HG02763 (cell line): ENCODE measurements around the gene FTL.
"Not testable (repeated sequence)": the region's sequence is repeated elsewhere in the genome, so short reads cannot be mapped to it uniquely, and the experiment has no call there.

Experiments
- ATAC-seq: cut with Tn5 transposase; IDR thresholded peaks from one replicate; pipeline ENCODE4 v1.9.1; 2021; ENCODE audit warnings: mild to moderate bottlenecking, moderate library complexity; ENCODE audit not compliant: unreplicated experiment

The FTL gene

DNA sequence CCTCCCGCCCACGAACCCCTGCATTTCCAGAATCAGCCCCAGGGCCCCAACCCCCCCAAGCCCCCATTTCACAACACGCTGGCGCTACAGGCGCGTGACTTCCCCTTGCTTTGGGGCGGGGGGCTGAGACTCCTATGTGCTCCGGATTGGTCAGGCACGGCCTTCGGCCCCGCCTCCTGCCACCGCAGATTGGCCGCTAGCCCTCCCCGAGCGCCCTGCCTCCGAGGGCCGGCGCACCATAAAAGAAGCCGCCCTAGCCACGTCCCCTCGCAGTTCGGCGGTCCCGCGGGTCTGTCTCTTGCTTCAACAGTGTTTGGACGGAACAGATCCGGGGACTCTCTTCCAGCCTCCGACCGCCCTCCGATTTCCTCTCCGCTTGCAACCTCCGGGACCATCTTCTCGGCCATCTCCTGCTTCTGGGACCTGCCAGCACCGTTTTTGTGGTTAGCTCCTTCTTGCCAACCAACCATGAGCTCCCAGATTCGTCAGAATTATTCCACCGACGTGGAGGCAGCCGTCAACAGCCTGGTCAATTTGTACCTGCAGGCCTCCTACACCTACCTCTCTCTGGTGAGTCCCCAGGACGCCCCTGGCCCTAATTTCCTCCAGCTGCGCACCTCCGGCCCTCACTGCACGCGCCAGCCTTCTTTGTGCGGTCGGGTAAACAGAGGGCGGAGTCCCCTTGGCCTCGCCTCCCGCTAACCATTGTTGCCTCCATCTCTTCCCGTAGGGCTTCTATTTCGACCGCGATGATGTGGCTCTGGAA, at the start of gene FTL:
Gene FTL (plus strand): TSS at position 270 of the 766 bp plus-strand sequence. CDS start 199 bp downstream, at position 469.
- peak; percentile 59 for ATAC-seq

DNA sequence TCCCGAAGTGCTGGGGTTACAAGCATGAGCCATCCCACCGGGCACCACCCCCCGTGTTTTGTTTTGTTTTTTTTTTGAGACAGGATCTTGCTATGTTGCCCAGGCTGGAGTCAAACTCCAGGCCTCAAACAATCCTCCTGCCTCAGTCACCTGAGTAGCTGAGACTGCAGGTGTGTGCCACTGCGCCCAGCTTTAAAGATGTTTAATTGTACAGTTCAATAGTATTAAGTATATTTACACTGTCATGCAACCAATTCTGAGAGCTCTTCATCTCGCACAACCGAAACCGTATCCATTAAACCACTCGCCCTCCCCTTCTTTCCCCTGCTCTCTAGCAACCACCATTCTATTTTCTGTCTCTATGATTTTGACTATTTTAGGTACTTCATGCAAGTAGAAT, 49.4 kb upstream of the FTL start:
- no peak for ATAC-seq

DNA sequence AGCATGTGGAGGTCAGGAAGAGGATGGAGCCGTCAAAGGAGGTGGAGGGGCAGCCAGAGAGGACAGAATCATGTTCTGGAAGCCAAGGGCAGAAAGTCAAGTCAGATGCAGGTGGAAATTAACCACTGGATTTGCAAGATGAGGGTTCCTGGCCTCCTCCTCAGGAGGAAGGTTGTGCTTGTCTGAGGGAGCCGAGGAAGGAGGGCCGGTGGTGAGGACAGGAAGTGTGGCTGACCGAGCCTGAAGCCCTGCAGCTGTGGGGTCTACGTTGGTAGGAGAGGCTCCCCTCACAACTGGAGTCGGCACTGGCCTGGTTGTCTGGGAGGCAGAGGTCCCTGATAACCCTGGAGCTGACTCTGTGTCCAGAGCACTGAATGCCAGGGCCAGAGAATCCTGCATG, 47.0 kb upstream of the FTL start:
- ATAC-seq = no peak

DNA sequence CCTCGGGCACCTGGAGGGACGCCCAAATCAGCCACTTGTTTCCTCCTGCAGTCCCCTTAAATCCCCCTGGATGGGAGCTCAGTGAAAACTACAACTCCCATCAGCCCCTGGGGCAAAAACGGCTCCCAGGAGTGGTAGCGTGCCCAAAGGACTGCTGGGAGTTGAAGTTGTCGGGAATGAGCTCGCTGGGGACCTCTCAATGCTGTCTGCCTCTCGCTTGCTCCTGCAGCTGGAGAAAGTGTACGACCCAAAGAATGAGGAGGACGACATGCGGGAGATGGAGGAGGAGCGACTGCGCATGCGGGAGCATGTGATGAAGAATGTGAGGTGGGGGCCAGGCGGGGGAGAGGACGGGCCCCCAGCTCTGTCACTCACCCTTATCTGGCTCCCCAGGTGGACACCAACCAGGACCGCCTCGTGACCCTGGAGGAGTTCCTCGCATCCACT, 46.3 kb upstream of the FTL start:
- no peak for ATAC-seq

DNA sequence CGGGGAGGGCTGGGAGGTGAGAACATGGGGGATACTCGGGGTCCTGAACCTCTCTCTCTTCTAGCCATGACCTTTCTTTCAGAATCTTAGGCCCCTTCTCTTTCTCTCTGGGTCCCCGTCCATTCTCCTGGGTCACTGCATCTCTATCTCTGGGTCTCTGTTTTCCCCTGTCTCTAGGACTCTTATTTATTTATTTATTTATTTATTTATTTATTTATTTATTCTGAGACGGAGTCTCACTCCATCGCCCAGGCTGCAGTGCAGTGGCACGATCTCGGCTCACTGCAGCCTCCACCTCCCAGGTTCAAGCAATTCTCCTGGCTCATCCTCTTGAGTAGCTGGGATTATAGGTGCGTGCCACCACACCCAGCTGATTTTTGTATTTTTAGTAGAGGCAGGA, 45.8 kb upstream of the FTL start:
- ATAC-seq = not testable (repeated sequence)

DNA sequence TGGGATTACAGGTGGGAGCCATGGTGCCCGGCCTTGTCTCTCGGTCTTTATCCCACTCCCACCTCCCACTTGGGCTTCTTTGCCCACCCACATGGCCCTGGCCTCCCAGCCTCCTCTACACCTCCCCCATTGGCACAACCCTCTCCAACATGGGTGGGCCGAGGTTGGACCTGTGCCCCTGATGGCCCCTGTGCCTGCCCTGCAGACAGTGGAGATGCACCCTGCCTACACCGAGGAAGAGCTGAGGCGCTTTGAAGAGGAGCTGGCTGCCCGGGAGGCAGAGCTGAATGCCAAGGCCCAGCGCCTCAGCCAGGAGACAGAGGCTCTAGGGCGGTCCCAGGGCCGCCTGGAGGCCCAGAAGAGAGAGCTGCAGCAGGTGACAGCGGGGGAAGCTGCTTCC, 44.2 kb upstream of the FTL start:
- no peak for ATAC-seq

DNA sequence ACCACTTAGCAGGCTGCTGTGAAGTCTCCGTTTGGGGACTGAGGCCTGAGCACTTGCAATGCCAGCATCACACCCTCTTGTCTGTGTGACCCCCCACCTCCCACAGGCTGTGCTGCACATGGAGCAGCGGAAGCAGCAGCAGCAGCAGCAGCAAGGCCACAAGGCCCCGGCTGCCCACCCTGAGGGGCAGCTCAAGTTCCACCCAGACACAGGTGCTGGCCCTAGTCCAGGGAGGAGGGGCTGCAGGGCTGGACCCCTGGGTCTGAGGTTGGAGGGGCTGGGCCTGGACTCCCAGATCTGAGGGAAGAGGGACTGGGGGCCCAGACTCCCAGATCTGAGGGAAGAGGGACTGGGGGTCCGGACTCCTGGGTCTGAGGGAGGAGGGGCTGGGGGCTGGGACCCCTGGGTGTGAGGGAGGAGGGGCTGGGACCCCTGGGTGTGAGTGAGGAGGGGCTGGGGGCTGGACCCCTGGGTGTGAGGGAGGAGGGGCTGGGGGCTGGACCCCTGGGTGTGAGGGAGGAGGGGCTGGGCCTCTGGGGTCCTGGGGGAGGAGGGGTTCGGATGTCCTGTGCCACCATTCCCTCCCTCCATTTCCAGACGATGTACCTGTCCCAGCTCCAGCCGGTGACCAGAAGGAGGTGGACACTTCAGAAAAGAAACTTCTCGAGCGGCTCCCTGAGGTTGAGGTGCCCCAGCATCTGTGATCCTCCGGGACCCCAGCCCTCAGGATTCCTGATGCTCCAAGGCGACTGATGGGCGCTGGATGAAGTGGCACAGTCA, 43.2 kb upstream of the FTL start:
- ATAC-seq = no peak

DNA sequence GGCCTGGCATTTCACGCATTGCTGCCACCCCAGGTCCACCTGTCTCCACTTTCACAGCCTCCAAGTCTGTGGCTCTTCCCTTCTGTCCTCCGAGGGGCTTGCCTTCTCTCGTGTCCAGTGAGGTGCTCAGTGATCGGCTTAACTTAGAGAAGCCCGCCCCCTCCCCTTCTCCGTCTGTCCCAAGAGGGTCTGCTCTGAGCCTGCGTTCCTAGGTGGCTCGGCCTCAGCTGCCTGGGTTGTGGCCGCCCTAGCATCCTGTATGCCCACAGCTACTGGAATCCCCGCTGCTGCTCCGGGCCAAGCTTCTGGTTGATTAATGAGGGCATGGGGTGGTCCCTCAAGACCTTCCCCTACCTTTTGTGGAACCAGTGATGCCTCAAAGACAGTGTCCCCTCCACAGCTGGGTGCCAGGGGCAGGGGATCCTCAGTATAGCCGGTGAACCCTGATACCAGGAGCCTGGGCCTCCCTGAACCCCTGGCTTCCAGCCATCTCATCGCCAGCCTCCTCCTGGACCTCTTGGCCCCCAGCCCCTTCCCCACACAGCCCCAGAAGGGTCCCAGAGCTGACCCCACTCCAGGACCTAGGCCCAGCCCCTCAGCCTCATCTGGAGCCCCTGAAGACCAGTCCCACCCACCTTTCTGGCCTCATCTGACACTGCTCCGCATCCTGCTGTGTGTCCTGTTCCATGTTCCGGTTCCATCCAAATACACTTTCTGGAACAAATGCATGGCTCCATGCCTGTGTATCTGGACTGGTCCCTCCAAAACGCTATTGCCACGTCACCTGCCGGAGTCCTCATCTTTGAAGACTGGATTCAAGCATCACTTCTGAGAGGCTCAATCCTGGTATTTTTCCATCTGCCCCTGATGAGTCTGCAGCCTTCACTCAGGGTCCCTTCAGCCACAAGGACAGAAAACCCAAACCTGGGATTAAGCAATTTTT, 42.3 kb upstream of the FTL start:
- no peak for ATAC-seq

DNA sequence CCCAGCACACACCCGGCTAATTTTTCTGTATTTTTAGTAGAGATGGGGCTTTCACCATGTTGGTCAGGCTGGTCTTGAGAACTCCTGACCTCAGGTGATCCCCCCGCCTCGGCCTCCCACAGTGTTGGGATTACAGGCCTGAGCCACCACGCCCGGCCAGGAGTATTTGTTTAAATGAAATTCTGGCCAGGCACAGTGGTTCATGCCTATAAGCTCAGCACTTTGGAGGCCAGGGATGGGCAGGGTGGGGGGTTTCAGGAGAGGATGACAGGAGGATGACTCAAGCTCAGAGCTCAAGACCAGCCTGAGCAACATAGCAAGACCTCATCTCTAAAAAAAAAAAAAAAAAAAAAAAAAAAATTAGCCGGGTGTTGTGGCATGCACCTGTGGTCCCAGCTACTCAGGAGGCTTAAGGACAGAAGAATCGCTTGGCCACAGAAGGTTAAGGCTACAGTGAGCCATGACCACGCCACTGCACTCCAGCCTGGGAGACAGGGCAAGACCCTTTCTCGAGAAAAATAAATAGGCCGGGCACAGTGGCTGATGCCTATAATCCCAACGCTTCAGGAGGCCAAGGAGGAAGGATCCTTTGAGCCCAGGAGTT, 39.8 kb upstream of the FTL start:
- ATAC-seq = no peak

DNA sequence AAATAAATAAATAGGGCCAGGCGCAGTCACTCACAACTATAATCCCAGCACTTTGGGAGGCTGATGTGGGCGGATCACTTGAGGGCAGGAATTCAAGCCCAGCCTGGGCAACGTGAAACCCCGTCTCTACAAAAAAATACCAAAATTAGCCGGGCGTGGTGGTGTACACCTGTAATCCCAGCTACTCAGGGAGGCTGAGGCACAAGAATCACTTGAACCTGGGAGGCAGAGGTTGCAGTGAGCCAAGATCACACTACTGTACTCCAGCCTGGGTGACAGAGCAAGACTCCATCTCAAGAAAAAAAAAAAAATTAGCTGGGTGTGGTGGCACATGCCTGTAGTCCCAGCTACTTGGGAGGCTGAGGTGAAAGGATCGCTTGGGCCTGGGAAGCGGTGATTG, 39.2 kb upstream of the FTL start:
- ATAC-seq = not testable (repeated sequence)

DNA sequence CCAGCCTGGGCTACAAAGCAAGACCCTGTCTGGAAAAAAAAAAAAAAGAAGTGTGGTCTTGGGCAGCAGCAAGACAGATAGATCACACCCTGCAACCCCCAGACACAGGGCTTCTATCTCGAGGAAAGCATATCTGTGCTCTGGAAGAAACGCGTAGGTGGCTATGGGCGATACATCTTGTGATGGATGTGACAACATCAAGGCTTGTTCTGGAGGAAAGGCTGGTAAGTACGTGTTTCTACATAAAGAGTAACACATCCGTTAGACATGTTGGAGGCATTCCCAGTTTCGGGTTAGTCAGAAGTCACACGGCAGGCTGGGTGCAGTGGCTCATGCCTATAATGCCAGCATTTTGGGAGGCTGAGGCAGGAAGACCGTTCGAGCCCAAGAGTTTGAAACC, 38.2 kb upstream of the FTL start:
- no peak for ATAC-seq

DNA sequence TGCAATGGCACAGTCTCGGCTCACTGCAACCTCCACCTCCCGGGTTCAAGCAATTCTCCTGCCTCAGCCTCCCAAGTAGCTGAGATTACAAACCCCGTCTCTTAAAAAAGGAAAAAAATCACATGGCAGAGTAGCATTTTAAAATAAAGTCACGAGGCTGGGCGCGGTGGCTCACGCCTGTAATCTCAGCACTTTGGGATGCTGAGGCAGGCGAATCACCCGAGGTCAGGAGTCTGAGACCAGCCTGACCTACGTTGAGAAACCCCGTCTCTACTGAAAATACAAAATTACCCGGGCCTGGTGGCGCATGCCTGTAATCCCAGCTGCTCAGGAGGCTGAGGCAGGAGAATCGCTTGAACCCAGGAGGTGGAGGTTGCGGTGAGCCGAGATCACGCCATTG, 37.4 kb upstream of the FTL start:
- ATAC-seq = not testable (repeated sequence)

DNA sequence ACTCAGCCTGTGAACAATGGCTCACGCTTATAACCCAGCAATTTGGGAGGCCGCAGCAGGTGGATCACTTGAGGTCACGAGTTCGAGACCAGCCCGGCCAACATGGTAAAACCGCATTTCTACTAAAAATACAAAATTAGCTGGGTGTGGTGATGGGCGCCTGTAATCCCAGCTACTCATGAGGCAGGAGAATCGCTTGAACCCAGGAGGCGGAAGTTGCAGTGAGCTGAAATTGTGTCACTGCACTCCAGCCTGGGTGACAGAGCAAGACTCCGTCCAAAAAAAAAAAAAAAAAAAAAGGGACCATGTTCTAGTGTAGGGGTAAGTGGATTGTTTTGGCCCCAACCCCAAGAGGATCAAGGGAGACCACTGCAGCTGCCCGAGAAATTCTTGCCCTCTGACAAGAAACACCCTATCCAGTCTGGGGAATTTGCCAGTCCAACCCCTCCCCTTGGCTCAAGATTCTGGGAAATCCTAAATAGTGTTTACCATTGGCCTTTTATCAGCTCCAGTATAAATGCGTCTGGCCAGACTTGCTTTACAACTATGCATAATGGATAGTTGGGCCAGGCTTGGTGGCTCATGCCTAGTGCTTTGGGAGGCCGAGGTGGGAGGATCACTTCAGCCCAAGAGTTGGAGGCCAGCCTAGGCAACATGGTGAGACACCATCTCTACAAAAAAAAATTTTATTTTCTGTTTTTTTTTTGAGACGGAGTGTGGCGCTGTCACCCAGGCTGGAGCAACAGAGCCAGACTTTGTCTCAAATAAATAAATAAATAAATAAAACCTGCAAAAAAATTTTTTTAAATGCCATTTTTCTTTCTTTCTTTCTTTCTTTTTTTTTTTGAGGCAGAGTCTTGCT, 36.7 kb upstream of the FTL start:
- ATAC-seq = no peak

DNA sequence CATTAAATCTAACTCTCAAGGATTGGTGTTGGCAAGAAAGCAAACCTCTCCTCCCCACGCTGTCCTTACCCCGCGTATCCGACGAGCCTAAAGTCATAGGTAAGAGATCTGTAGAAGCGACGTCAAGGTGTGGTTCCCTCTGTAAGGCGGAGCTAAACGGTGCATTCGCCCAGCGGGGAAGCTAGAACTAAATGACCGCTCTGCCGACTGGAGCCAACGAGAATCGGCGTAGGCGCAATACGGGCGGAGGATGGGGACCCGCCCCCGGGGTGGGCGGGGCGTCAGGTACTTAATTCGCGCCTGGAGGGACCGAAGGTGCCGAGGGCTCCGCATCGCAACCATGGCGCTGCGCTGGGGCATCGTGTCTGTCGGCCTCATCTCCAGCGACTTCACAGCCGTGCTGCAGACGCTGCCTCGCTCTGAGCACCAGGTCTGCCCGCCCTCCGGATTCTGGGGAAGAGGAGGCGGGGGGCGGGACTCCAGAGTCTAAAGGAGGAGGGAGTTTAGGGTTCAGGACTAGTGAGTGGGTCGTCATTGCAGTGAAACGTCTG, 31.7 kb upstream of the FTL start, which contains the start of gene DHDH:
Gene DHDH (plus strand): TSS at position 318 of the 551 bp plus-strand sequence. CDS start 23 bp downstream, at position 341.
- ATAC-seq = no peak

DNA sequence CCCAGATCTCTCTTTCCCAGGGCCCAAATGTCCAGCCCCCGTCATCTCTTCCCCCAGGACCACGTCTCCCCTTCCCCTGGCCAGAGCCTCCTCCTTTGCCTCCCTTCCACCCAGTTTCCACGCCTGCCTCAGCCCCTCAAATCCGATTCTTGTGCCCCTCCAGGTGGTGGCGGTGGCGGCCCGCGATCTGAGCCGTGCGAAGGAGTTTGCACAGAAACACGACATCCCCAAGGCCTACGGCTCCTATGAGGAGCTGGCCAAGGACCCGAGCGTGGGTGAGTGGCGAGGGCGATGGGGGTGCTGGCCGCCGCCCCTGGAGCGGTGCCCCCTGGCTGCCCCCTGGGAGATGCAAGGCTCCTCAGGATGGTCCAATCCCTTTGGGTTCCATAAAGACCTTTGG, 30.3 kb upstream of the FTL start:
- no peak for ATAC-seq

DNA sequence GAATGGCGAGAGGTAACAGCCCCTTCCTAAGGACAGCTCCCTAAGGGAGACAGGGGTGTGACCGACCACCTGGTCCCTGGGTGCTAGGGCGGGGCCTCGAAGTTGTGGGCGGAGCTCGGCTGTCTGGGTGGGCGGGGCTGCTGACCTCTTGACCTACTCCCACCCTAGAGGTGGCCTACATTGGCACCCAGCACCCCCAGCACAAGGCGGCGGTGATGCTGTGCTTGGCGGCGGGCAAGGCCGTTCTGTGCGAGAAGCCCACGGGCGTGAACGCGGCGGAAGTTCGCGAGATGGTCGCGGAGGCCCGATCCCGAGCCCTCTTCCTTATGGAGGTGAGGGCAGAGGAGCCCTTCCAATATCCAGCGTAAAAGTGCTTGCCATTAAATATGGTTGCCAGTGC, 29.2 kb upstream of the FTL start:
- no peak for ATAC-seq

DNA sequence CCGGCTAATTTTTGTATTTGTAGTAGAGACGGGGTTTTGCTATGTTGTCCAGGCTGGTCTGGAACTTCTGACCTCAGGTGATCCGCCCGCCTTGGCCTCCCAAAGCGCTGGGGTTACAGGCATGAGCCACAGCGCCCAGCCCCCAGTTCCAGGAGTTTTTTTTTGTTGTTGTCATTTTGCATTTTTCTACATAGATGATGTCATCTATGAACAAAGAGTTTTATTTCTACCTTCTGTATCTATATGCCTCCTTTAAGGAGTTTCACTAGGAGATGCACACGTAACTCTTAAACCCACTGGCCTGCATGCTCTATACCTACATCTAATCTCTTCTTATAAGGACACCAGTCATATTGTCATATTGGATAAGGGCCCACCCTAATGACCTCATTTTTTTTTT, 26.9 kb upstream of the FTL start:
- ATAC-seq = no peak

DNA sequence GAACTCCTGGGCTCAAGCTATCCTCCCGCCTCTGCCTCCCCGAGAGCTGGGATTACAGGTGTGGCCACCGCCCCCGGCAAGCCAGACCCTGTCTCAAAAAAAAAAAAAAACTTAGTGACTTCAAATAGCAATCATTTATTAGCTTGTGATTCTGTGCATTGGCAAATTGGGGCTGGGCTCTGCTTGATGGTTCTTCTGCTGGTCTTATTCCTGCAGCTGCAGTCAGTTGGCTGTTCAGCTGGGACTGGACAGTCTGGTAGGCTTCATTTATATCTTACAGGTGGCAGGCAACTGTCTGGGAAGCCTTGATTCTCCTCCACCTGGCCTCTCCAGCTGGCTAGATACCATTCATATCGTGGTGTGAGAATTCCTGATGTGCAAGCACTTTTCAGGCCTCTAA, 24.2 kb upstream of the FTL start:
- ATAC-seq = no peak

DNA sequence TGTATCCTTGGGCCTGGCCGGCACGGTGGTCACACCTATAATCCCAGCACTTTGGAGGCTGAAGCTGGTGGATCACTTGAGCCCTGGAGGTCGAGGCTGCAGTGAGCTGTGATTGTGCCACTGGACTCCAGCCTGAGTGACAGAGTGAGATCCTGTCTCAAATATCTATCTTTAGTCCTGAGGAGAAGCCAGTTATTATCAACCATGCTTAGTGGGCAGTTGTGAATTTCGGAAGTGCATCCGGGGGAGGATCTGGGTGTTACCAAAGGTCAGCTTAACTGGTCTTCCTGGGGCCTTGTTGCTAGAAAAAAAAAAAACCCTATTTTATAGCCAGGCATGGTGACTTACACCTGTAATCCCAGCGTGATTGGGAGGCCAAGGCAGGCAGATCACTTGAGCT, 22.0 kb upstream of the FTL start:
- no peak for ATAC-seq
